HS-5 (cell line): Measurements from ENCODE around the gene CT47A7.
"Not testable (repeated sequence)": the region's sequence is repeated elsewhere in the genome, so short reads cannot be mapped to it uniquely, and the experiment has no call there.

Source experiments
- DNase-seq: peaks from one replicate; pipeline ENCODE4 v3.0.0-alpha.2; 2012; ENCODE audit warnings: low read depth

Gene CT47A7

GRCh38 chrX:120956500-120956899 lies at the start of gene CT47A7:
CT47A7 (minus strand) TSS chrX:120956600; CDS start chrX:120956345, 255 bp downstream.
- not testable (repeated sequence) for DNase-seq

DNA sequence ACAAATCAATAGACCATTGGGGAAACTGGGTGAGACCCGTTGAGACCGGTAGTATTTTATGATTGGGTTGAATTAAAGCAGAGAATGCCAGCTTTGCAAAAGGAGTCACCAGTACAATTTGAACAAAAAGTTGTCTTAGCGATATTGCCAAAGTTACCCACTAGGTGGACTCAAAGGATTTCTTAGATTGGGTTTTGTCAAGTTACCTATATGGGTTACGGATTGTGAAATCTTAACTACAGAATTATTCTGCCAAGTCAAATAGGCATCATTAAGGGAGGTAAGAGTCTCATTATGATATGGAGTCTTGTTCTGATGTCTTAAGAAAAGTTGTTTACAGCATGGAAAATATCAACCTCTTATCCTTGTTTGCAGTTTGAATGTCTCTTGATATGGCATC lies 44.2 kb upstream of the CT47A7 start:
- DNase-seq = no peak

GRCh38 chrX:120999413-120999812 lies 43.0 kb upstream of the CT47A7 start:
- DNase-seq = no peak

- not testable (repeated sequence) for DNase-seq
These were observed 29.3 kb upstream of the CT47A7 start, which contains the start of gene CT47A1 for GRCh38 chrX:120985660-120986059. CT47A1 (minus strand) TSS chrX:120985760; CDS start chrX:120985529, 231 bp downstream.
